ENCODE data around the gene SCAPER.
A peak's percentile ranks its signal among the peaks of the same experiment; 100 is the strongest.

The SCAPER gene

DNA sequence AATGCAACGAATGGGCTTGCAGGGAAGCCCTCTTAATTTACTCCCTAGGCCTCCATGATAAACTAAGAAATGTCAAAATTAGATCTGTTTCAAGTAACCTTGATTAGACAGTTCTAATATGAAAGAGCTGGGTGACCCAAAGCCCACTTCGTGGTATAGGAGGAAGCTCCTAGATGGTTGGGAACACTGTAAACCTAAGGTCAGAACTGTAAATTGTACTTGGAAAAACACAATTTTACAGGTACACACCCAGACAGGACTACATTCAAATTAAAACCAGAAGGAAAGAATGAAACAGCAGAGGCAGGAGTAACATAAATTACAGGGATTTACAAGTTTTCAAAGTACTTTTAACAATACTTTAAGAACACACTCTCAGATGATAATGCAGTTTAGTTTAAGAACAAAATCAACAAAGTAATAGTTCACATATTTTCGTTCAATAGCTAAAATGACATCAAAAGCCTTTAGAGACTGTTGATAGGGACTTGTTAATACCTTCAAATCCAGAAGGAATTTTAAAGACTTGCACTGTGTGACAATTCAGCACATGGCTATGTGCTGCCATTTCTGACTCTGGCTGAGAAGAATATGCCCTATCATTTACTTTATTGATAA, 550.2 kb downstream of the SCAPER start:
- ATAC-seq, result no peak
- no peak overlapping the region for H3K27ac Mint-ChIP-seq
- no peaks in the 10 kb centered on the region for H3K9me3 Mint-ChIP-seq
- H3K36me3 Mint-ChIP-seq (ENCODE audit: low read depth), result peaks cover 3% of the 10 kb centered on the region
- no peaks in the 10 kb centered on the region for H3K4me1 Mint-ChIP-seq
- H3K4me3 Mint-ChIP-seq, result no peak overlapping the region
- H3K27me3 Mint-ChIP-seq, result no peaks in the 10 kb centered on the region
- DNase-seq, result no peak

DNA sequence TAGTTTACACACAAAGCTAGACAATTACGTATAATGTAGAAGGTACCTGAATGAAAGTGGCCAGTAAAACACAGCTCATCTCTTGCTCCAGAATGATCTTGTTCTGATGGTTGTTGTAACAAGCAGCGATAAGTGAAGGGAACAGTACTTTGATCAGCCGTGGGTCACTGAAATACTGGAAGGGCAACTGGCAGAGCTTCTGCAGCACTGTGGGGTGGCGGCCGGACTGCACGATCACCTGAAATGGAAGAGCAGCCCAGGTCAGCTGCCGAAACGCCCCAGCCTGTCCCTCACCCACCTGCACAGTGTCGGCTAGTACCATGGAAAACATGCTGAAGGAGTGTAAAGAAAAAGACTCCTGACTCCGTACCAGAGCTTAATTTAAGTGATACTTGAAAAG, 551.2 kb downstream of the SCAPER start:
- H3K27me3 Mint-ChIP-seq, result peaks cover 5% of the 10 kb centered on the region
- no peaks in the 10 kb centered on the region for H3K9me3 Mint-ChIP-seq
- ATAC-seq (no peak), DNase-seq (no peak)
- H3K27ac Mint-ChIP-seq, result no peak overlapping the region
- H3K4me1 Mint-ChIP-seq, result no peaks in the 10 kb centered on the region
- no peak overlapping the region for H3K4me3 Mint-ChIP-seq
- peaks cover 6% of the 10 kb centered on the region for H3K36me3 Mint-ChIP-seq (ENCODE audit: low read depth)

DNA sequence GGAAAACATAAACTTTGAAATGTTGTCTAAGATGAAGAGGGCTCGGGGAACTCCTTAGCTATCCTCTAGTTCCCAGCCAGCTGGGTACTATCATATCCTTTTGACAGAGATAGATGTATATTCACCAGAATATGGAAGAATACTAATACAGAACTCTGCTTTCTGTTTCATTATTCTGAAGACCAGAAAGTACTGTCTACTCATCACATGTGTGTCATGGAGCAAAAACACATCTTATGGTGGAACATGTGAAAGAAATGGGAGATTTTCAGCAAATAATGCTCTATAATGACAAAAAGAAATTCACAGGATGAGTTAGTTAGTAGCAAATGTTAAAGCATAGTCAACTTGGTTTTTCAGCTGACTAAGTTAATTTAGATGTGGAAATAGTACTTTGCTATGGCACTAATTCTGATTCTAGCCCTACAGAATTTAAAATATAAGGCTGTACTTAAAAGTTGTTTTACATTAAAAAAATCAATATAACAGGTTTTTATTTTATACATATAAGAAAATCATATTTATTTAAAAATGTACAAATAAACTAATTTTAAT, 552.0 kb downstream of the SCAPER start:
- Mint-ChIP-seq H3K36me3 (ENCODE audit: low read depth) (peaks cover 9% of the 10 kb centered on the region), H3K4me3 (no peak overlapping the region), H3K4me1 (no peaks in the 10 kb centered on the region), H3K9me3 (no peaks in the 10 kb centered on the region), H3K27ac (no peak overlapping the region), H3K27me3 (peaks cover 14% of the 10 kb centered on the region)
- ATAC-seq (no peak), DNase-seq (no peak)

DNA sequence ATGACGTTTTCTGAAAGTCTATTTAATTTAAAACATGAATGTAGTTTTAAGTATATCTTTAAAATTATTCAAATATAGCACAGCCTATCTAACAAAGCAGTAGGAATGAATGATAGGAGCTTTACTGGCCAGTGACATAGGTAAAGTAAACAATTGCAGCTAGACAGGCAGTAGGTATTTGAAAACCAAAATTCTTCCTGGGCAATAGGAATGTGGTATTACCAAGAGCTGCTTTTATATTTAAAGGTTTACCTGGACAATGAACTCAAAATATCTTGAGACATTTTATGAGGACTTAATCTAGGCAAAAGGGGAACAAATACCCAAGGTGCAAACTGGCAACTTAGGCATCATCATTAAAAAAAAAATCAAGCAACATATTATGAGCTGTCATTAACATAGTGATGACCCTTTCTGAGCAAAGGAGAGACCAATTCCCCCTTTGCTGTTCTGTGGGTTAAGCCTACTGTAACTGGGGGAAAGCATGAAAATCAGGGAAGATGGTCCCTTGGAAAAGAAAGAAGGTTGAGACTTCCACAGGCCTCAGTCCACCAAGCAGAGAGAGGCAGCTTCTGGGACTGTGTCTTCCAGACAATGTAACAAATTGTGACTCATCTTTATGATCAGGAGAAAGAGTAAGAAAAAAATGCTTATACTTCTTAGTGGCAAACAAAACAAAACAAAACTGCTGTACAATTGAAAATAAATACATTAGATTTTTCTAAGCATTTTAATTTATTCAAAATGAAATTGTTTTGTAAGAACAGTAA, 555.7 kb downstream of the SCAPER start:
- Mint-ChIP-seq H3K4me3 (no peak overlapping the region), H3K36me3 (ENCODE audit: low read depth) (peaks cover 13% of the 10 kb centered on the region), H3K4me1 (peaks cover 11% of the 10 kb centered on the region), H3K27me3 (peaks cover 37% of the 10 kb centered on the region), H3K27ac (no peak overlapping the region), H3K9me3 (no peaks in the 10 kb centered on the region)
- DNase-seq, result no peak
- ATAC-seq, result no peak

DNA sequence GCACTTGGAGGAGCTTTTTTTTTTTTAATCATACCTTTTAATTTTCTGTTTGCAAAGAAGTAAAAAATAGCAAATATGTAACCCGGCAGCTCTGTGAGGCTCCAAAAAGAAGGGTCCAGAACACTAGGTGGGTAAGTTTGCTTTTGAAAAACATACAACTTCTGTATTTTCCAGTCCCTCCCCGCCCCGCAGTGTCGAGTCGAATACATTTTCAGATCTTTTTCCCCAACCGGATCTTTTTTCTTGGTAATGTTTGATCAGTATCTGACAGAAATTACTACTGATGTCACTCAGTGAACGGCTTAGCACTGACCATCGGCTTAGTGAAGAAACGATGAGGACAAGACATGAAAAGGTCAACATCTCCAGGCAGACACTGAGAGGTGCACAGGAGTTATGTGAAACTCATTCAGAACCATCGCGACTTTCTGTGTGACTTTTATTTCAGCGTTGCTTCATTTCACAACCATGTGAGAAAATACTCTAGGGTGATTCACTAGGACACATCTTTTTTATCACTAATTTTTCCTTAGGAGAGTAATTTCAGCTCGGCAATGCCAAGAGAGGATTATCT, 557.6 kb downstream of the SCAPER start:
- no peaks in the 10 kb centered on the region for H3K9me3 Mint-ChIP-seq
- peaks cover 19% of the 10 kb centered on the region for H3K4me1 Mint-ChIP-seq
- H3K4me3 Mint-ChIP-seq, result no peak overlapping the region
- ATAC-seq, result no peak
- peaks cover 13% of the 10 kb centered on the region for H3K36me3 Mint-ChIP-seq (ENCODE audit: low read depth)
- H3K27ac Mint-ChIP-seq, result no peak overlapping the region
- peaks cover 52% of the 10 kb centered on the region for H3K27me3 Mint-ChIP-seq
- no peak for DNase-seq

DNA sequence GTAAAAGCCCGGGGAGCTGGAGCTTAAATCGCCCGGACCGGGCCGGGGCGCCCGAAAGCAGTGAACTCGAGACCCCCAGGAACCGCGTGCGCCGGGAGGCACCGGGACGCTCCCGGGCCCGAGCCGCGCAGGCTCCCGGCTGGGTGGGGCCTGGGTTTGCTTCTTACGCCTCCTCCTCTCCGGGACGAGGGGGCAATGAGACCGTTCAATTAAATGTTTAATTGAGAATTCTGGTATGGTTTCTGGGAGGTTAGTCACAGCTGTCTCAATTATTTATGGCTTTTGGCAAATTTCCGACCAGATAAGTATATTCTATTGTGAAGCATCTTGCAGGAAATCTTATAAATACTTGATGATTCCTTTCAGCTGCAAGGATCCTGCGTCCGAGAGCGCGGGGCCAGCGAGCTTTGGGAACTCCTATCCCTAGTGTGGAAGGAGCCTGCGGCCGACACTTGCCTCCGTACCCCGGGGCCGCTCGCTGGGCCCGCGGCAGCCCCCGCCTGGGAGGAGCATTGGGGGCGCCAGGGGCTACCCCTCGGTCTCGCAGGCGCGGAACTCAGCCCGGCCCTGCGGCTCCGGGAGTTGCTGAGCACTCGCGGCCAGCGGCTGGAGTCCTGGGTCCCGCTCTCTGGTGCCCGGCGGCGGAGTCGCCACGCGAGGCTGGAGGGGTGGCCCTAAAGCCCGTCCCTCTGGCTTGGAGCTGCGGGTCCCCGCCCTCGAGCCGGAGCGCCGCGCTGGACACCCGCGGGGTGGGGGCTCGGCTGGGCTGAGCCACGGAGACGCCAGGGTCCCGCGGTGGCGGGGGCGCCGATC, 558.3 kb downstream of the SCAPER start:
- Mint-ChIP-seq H3K9me3 (no peaks in the 10 kb centered on the region), H3K4me1 (peaks cover 23% of the 10 kb centered on the region), H3K27ac (no peak overlapping the region), H3K27me3 (peaks cover 56% of the 10 kb centered on the region), H3K36me3 (ENCODE audit: low read depth) (peaks cover 13% of the 10 kb centered on the region), H3K4me3 (peak overlapping the region; percentile 29)
- DNase-seq, result no peak
- ATAC-seq, result peak; percentile 12

DNA sequence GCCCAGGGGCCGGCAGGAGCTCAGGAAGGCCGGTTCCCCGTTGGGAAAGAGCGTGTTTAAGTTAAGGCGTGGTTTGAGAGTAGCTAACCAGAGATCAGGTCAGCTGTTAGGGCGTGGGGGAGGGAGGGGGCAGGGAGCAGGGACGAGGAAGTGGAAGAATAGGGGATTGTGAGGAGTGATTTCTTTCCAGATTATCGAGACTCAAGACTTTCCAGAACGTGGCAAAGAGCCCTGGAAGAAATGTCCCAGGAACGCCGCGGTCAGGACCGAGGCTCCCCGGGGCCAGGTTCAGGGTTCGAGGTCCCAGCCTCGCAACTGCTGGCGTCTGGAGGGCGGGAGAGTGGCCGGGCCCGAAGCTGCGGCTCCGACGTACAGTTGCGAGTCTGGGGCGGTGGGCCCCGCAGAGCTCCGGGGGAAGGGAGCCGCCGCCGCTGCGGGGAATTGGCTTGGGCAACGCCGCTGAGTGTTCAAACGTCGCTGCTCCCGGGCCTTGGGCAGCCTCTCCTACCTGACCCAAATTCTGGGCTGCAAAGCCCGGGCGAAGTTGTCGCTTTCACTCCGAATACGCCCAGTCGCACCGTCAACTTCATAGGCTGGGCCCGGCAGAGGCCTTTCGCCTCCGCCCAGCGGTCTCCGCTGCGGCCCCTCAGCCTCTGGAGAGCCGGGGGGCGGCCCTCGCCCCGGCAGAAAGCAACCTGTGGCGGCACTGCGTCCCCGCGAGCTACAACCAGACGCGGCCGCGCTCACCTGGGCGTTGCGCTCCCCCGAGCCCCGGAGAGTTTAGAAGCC, 559.1 kb downstream of the SCAPER start:
- Mint-ChIP-seq H3K36me3 (ENCODE audit: low read depth) (peaks cover 13% of the 10 kb centered on the region), H3K4me3 (peak overlapping the region; percentile 24), H3K27ac (no peak overlapping the region), H3K27me3 (peaks cover 61% of the 10 kb centered on the region), H3K9me3 (no peaks in the 10 kb centered on the region), H3K4me1 (peaks cover 28% of the 10 kb centered on the region)
- DNase-seq (peak; percentile 16), ATAC-seq (peak; percentile 44)

DNA sequence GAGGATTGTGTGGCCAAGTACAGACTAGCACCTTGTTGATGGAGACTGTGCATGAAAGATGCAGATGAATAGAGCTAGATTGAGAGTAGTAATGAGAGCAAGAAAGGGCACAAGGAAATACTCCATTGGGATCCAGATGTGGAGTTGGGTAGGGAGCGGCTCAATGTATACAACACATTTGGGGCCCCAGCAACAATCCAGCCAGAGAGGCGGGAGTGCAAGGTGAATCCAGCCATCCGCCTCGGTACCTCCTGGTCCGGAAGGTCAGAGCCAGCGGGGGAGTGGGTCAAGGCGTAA, 559.6 kb downstream of the SCAPER start:
- H3K4me3 Mint-ChIP-seq, result peak overlapping the region; percentile 36
- no peak overlapping the region for H3K27ac Mint-ChIP-seq
- DNase-seq (no peak), ATAC-seq (no peak)
- H3K36me3 Mint-ChIP-seq (ENCODE audit: low read depth), result peaks cover 13% of the 10 kb centered on the region
- H3K27me3 Mint-ChIP-seq, result peaks cover 67% of the 10 kb centered on the region
- H3K9me3 Mint-ChIP-seq, result no peaks in the 10 kb centered on the region
- H3K4me1 Mint-ChIP-seq, result peaks cover 32% of the 10 kb centered on the region

DNA sequence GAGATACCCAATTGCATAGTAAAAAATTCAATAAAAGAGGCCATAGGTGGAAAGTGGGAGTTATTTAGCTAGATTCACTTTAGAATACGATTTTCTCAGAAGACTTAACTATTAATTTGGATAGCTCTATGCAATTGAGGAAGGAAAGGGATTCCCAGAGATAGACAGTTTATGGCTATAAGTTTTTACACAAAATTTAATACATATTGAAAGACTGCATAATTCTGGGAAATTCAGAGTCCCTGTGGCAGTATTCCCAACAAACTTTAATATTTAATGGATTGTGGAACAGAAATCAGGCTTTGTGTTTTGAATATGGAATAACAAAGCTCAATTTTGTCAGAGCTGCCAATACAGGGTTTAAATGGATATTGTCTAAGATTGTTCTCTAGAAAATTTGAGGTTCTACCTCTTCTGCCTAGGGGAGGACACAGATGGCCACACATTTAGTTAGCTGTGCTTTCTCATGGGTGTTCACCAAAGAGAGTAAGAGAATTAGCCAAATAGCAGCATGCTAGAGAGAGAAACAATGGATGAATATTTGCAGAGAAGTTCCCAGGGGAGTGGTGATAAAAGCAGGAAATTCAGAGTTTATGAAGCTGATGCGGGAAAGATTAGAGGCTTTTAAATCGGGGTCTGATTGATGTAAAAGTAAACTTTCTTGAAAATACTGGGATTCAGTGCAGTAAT, 560.1 kb downstream of the SCAPER start:
- peaks cover 37% of the 10 kb centered on the region for H3K4me1 Mint-ChIP-seq
- H3K27me3 Mint-ChIP-seq, result peaks cover 72% of the 10 kb centered on the region
- ATAC-seq (no peak), DNase-seq (no peak)
- peaks cover 10% of the 10 kb centered on the region for H3K36me3 Mint-ChIP-seq (ENCODE audit: low read depth)
- no peaks in the 10 kb centered on the region for H3K9me3 Mint-ChIP-seq
- no peak overlapping the region for H3K27ac Mint-ChIP-seq
- peak overlapping the region; percentile 36 for H3K4me3 Mint-ChIP-seq

DNA sequence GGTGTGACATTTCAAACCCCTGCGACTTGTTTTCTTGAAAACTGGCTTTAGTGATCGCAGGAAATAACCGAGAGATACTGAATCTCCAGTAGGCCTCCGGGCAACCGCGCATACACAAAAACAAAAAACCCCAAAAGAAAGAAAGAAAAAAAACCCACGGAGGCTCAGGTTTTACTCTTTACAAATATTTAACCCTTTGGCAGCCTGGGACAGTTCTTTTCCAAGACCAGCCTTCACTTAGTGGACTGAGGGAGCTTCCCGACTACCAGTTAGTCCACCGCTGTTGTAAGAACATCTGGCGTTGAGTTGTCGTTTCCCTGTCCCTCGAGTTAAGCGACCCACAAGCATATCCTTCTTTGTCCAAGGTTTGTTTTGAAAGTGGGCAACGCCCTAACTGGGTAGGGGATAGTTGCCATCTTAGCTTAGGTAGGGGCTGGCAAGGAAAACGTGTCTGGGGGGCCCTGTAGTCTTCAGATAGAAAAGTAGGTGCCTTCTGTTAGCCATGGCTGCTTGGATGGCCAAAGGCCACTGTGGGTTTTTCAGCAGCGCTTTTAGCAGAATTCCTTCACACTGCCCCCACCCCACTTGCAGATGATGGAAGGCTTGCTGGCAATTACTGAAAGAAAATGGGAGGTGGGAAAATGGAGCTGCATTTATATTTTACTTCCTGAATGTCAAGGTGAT, 561.7 kb downstream of the SCAPER start:
- no peak overlapping the region for H3K4me3 Mint-ChIP-seq
- H3K36me3 Mint-ChIP-seq (ENCODE audit: low read depth), result peaks cover 7% of the 10 kb centered on the region
- H3K27ac Mint-ChIP-seq, result no peak overlapping the region
- no peaks in the 10 kb centered on the region for H3K9me3 Mint-ChIP-seq
- H3K4me1 Mint-ChIP-seq, result peaks cover 50% of the 10 kb centered on the region
- no peak for DNase-seq
- no peak for ATAC-seq
- peaks cover 78% of the 10 kb centered on the region for H3K27me3 Mint-ChIP-seq

DNA sequence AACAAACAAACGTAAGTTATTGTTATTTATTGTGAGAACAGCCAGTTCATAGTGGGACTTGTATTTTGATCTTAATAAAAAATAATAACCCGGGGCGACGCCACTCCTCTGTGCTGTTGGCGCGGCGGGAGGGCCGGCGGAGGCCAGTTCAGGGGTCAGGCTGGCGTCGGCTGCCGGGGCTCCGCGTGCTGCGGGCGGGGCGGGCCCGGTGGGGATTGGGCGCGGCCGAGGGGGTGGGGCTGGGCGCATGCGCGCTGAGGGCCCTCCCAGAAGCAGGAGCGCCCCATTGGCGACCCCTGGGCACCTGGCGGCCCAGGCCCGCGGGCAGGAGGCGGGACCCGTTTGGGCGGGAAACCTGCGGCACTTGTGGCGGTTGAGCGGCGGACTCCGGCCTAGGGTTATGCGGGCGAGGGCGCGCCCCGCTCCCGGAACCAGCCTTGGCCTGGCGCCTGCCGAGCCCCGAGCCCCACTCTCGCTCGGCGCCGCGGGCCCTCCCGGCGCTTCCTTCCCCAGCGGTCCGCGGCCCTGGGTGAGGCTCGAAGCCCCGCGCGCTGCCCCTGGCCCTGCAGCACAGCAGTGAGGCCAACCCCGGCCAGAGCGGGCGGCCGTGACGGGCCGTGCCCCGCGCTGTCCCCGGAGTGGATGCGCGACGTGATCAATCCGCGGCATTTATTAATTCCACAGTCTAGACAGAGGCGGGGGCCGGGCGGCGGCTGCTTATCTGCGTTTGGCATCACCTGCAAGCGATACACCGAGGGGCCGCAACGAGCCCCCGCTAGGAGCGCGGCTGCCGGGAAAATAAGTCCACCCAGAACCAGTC, 562.5 kb downstream of the SCAPER start:
- Mint-ChIP-seq H3K27ac (no peak overlapping the region), H3K36me3 (ENCODE audit: low read depth) (peaks cover under 1% of the 10 kb centered on the region), H3K9me3 (no peaks in the 10 kb centered on the region), H3K4me1 (peaks cover 50% of the 10 kb centered on the region), H3K27me3 (peaks cover 72% of the 10 kb centered on the region), H3K4me3 (peak overlapping the region; percentile 57)
- no peak for ATAC-seq
- peak; percentile 26 for DNase-seq

DNA sequence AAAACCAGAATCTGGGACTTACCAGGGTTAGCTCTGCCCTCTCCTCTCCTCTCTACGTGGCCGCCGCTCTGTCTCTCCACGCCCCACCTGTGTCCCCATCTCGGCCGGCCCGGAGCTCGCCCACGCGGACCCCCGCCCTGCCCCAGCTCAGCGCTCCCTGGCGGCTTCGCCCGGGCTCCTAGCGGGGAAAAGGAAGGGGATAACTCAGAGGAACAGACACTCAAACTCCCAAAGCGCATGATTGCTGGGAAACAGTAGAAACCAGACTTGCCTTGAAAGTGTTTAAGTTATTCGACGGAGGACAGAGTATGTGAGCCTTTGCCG, 563.1 kb downstream of the SCAPER start:
- DNase-seq (peak; percentile 5), ATAC-seq (no peak)
- H3K4me1 Mint-ChIP-seq, result peaks cover 55% of the 10 kb centered on the region
- H3K27ac Mint-ChIP-seq, result no peak overlapping the region
- H3K9me3 Mint-ChIP-seq, result no peaks in the 10 kb centered on the region
- no peaks in the 10 kb centered on the region for H3K36me3 Mint-ChIP-seq (ENCODE audit: low read depth)
- peak overlapping the region; percentile 57 for H3K4me3 Mint-ChIP-seq
- H3K27me3 Mint-ChIP-seq, result peaks cover 76% of the 10 kb centered on the region

Measured in activated naive CD8-positive, alpha-beta T cell treated with anti-CD3 and anti-CD28 coated beads, Interleukin-2, amount 50 U/mL, for 24 hours (primary cell).